Putamen (tissue), 1 donor: ENCODE results near the gene FCGR3B.
"Not testable (repeated sequence)": the region's sequence is repeated elsewhere in the genome, so short reads cannot be mapped to it uniquely, and the experiment has no call there.

Experiments
- DNase-seq: peaks from one replicate; pipeline ENCODE4 v3.0.0-alpha.2; 2016; ENCODE audit warnings: low spot score

Gene FCGR3B

DNA sequence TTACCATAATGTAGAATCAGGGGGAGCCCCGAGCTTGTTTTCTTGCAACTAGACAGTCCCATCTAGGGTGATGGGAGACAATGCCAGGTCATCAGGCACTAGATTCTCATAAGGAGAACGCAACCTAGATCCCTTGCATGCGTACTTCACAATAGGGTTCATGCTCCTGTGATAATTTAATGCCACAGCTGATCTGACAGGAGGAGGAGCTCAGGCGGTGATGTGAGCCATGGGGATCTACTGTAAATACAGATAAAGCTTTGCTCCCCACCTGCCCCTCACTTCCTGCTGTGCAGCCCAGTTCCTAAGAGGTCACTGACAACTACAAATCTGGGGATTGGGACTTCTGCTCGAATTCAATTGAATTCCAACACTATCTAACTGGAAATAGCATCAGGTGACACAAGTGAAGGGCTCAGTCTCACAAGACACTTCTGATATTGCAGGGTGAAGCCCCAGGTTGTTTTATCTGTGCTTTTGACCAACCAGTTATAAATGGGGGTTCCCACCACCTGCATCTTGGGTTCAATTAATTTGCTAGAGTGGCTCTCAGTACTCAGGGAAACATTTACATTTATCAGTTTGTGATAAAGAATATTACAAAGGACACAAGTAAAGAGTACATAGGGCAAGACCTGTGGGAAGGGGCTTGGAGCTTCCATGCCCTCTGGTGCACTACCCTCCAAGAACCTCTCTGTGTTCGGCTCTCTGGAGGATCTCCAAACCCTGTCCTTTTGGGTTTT lies 7.4 kb upstream of the FCGR3B start:
- not testable (repeated sequence) for DNase-seq

DNA sequence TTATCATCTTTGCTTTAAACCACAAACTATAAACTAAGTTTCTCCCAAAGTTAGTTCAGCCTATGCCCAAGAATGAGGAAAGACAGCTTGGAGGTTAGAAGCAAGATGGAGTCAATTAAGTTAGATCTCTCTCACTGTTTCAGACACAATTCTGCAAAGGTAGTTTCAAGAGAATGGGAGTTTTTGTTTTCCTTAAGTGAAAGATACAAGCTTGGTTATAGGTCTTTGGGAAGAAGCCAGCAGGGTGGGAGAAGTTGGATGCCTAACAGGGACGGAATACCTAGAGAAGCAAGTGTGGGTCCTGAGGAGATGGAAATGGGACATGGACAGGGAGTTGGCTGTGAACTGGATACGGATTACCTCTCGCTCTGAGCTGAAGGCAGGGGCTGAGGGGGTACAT lies 6.0 kb upstream of the FCGR3B start:
- DNase-seq, result not testable (repeated sequence)

DNA sequence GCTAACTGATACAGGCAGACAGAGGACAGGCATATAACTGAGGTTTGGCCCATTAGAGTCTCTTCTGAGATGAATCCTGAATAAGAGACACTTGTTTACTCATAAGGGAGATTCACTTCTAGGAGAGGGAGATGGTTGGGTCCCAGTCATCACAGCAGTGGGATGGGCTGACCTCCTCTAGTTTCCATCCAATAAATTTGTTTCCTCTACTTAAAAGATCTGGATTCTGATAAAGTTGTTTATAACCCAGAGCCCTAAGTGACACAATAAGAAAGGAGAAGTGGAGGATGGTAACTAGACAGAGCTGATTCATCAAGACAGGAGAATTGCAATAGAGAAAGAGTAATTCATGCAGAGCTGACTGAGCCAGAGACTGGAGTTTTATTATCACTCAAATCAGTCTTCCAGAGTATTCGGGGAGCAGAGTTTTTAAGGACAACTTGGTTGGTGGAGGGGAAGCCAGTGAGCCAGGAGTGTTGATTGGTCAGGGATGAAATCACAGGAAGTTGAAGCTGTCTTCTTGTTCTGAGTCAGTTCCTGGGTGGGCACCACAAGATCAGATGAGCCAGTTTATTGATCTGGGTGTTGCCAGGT lies 5.3 kb upstream of the FCGR3B start:
- DNase-seq, result not testable (repeated sequence)

DNA sequence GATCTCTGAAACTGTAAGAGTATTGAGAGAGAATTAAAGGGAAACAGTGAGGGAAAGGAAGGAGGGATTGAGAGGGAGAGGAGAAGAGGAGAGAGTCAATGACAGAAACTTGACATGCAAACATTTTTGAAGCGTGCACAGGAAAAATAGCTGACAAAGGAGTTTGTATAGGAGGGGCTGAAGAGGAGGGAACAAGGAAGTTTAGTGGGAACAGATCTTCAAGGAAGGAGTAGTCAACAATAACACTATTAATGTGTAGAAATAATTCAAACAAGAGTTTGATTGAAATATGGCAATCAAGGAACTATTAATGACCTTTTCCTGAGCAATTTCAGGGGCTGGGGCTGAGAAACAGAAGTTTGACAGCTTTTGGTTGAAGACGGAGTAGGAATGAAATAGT lies 4.0 kb upstream of the FCGR3B start:
- not testable (repeated sequence) for DNase-seq

DNA sequence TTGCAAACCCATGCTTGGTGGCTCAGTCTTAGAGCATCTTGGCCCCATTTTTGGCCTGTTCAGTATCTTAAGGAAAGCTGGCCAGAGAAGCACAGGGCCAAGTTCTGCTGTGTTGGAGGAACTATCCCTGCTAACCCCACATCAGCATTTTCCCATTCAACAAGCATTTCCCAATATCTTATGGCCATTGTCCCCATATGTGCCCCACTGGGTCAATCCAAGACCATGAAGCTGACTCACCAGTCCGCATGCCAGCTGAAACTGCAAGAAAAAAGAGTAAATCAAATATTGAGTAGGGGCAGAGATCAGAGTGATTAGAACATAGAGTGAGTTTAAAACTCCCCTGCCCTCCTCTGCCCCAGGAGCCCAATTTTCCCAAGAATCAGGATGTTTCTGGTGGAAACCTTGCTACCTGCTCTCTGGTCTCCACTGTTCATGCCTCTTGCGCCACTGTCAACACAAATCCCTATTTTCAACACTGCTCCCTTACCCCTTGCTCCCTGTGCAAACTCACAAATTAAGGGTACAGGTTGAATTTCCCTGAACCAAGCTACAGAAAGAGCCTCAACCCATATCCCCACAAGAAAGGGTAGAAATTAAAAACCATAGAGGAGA lies 741 bp downstream of the FCGR3B start:
- DNase-seq, result not testable (repeated sequence)

DNA sequence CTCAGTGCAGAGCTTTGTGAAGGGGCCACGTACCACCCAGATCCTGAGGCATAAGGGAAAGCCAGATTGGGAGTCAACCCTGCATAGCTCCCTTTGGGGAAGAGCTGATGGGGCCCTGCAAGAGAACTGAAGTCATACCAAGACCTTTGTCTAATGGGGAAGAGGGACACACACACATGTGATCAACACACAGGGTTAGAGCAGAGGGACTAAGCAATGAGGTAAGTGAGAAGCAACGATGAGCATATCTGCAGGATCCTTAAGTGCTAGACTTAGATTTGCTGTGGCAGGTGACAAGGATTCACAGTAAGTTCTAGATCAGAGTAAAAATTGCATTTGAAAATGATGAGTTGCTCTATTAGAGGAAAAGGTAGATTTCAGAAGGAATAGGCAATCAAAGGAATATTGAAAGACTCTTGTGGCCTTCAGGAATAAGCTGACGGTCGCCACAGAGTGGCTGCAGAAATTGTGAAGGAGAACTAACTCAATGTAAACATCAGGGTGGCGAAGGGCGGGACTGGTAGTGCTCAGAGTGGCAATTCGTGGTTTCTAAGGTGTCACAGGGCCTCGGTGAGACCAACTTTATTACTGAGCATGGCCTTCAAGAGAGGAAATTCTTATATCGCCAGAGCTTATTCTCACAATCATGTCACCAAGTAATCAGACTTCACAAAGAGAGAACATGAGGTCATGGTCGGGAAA lies 4.4 kb downstream of the FCGR3B start:
- DNase-seq, result not testable (repeated sequence)

DNA sequence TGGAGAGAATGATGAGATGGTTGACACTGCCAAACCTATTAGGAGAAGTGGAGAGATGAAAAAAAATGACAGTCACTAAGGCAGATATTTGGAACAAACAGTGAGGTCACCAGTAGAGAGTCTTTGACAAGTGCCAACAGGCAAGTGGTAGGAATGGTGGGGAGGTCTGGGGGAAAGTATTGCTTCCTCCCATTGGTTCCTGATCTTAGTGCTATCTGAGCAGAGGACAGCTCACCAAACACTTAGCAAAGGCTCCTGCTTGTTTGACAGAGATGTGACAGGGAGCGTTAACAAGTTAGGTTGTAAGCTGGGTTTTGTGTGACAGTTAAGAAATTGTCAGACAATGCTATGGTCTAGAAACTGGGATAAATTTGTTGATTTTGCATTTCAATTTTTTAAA lies 6.4 kb downstream of the FCGR3B start:
- DNase-seq, result not testable (repeated sequence)

DNA sequence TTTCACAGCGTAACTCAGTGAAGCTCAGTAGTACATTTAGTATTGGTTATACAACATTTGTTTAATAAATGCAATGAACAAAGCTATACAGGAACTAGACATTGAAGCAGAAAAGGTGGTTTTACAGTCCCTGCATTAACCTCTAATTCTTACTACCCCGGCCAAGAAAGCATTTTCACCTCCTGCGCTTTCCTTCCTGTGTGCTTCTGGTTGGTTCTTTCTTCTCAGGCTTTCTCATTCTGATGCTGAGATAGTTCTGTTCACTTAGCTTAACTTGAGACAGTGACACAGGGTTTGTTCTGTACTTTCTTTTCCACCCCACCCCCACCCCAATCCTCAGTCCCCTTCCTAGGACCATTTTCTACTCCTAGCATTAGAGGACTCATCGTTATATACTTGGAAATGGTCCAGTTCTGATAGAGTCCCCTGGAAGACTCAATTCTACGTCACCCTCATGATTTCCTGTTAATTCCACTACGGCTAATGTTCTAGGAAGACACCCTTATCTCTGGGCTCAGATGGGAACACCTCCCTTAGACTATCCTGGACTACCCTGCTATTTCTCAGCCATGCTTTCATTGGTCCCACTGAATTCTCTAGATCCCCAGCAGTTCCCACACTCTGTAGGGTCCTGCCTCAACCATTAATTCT lies 7.5 kb downstream of the FCGR3B start:
- not testable (repeated sequence) for DNase-seq

DNA sequence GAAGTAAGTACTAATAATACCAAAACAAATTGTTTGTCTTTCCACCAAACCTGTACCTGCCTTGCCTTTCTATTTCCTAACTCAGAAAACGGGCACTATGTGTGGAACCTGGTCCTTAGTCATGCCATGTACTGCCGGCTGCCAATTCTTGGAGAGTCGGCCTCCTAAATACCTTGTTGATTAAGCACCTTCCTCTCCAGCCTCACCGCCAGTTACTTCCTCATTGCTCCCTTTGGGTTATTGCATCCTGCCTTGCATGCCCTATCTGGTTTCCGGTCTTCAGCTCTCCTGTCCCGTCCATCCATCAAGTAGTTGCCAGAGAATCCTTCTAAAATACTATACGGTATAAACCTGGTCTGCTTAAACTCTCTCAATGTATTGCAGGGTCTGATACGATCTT lies 8.9 kb downstream of the FCGR3B start:
- not testable (repeated sequence) for DNase-seq

DNA sequence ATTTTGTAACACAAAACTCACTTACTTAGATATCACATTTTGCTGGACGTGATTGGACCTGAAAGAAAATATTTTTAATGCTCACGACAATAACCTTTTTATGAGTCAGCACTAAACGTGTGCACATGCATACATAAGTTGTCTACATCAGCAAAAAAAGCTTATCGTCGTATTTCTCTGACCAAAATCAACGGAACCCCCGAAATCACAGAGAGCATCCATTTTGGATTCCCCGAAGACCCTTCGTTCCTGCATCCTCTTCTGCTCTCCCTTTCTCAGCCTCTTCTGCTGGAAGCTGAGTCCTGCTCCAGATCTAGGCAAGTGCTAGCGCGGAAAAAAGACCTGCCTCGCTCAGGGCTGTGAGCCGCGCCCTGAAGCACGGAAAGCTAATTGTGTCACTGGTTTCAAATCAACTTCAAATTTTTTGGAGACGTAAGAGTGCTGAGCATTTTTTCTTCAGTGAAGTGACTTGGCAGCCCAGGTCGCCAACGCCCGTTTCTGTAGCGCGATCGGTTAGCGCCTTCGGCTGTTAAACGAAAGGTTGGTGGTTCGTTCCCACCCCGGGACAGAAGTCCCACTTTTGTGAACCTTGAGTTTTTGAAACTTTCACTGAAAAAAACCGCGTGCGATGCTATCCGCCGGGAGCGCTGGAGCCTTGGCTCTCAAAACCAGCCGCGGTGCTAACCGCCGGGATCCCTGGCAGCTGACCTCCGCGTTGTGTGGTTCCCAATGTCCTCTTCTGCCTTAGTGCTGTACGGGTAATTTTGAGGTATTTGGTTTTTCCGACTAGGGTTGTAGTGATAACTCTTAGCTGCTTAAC lies 9.6 kb downstream of the FCGR3B start:
- peak; percentile 84 for DNase-seq

DNA sequence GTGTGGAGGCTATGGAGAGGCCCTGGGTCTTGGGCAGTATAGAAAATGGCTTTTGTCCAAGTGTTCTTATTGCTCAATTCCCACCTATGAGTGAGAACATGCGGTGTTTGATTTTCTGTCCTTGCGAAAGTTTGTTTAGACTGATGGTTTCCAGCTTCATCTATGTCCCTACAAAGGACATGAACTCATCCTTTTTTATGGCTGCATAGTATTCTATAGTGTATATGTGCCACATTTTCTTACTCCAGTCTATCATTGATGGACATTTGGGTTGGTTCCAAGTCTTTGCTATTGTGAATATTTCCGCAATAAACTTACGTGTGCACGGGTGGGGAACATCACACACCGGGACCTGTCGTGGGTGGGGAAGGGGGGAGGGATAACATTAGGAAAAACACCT lies 10.6 kb downstream of the FCGR3B start:
- not testable (repeated sequence) for DNase-seq

DNA sequence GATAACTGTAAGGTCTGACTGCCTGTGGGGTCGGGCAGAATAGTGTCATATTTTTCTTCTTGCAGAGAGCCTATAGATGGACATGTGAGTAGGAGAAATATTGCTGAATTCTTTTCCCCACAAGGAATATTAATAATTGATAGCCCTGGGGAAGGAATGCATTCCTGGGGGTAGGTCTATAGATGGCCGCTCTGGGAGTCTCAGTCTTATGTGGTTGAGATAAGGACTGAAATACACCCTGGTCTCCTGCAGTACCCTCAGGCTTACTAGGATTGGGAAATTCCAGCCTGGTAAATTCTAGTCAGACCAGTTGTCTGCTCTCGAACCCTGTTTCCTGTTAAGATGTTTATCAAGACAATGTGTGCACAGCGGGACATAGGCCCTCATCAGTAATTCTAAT lies 12.5 kb downstream of the FCGR3B start:
- DNase-seq, result not testable (repeated sequence)

DNA sequence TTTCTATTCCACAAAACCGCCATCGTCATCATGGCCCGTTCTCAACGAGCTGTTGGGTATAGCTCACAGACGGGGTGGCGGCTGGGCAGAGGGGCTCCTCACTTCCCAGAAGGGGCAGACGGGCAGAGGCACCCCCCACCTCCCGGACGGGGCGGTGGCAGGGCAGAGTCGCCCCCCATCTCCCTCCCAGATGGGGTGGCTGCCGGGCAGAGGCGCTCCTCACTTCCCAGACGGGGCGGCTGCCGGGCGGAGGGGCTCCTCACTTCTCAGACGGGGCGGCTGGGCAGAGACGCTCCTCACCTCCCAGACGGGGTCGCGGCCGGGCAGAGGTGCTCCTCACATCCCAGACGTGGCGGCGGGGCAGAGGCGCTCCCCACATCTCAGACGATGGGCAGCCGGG lies 14.6 kb downstream of the FCGR3B start:
- DNase-seq, result not testable (repeated sequence)

DNA sequence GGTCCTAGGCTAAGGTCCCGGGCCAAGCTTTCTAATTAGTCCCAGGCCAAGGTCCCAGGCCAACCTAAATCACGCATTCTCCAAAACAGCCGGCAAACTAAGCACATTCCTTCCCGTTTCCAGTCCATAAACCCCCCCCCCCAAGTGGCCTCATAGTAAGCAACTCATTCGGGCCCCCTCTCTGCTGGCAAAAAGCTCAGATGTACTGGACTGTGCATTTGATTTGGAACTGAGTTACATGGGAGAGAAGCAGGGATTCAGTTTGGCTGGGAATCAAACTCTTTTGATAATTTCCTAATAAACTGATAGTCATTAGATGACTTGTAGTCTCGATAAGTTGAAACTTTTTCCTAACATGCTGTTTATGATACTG lies 17.8 kb downstream of the FCGR3B start:
- DNase-seq, result not testable (repeated sequence)

DNA sequence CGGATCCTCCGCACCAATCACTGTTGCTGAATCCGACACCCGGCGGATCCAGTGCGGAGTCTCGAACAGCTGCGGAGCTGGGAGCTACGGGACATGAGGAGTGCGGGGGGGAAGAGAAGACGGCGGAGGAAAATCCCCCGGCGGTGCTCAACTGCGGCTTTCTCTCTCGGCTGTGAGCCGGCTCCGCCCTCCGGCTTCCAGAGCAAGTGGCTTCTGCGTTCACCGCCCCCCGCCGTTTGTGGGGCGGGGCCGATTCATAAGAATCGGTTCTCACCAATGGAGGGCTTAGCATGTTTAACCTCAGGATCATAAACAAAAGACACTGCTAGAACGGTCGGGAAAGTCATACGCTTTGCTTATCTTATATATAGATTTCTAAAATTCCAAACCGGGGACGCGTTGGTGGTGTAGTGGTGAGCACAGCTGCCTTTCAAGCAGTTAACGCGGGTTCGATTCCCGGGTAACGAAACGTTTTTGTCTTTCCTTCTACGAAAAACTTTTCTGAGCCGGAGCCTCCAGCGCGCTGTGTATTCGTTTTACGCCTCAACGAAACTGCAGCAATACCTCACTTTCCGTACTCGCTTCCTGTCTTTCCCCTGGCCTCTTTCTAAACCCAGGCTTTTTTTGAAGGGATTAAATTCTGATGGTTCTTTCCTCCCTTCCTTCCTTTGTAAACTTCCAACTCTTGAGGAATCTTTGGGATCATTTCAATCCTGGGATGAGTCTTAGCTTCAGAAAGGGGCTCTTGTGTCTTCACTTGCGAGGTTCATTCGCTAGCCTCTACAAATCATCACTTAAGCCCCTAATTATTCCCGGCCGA lies 18.4 kb downstream of the FCGR3B start:
- DNase-seq, result peak; percentile 93

DNA sequence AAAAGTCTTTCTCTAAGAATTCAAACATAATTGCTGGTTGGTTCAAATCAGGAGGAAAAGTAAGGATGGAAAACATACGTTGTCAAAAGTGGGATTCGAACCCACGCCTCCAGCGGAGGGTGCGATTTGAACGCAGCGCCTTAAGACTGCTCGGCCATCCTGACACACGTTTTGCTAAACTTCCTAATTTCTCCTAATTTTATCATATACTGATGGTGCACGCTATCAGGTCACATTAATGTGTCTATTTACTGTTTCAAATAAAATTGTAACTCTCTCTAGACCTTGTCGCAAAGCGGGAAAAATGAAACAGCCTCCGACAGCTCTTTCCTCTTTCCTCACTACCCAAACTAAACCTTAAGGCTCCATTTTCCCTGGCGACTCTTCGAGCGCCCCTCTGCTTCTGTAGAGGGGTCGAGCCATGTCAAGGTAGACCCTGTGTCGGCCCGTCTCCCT lies 19.1 kb downstream of the FCGR3B start:
- DNase-seq, result not testable (repeated sequence)

DNA sequence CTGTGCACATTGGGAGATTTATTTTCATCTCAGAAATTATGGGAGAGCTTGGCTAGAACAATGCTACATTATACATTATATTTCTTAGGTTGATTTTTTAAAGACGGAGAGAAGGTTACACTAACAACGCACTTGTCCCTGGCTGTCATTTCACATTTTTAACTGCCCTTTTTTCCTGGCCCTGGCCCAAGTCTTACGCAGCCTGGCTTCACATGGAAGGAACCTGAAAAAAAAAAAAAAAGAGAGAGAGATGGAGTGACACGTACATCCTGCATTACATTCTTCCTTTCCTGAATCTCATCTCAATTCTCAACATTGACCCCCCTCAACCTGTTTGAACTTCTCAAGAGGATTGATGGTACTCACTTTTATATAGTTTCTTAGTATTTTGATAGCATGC lies 20.8 kb downstream of the FCGR3B start:
- DNase-seq, result not testable (repeated sequence)

DNA sequence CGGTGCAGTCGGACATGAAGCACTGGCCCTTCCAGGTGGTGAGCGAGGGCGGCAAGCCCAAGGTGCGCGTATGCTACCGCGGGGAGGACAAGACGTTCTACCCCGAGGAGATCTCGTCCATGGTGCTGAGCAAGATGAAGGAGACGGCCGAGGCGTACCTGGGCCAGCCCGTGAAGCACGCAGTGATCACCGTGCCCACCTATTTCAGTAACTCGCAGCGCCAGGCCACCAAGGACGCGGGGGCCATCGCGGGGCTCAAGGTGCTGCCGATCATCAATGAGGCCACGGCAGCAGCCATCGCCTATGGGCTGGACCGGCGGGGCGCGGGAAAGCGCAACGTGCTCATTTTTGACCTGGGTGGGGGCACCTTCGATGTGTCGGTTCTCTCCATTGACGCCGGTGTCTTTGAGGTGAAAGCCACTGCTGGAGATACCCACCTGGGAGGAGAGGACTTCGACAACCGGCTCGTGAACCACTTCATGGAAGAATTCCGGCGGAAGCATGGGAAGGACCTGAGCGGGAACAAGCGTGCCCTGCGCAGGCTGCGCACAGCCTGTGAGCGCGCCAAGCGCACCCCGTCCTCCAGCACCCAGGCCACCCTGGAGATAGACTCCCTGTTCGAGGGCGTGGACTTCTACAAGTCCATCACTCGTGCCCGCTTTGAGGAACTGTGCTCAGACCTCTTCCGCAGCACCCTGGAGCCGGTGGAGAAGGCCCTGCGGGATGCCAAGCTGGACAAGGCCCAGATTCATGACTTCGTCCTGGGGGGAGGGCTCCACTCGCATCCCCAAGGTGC lies 24.2 kb downstream of the FCGR3B start:
- not testable (repeated sequence) for DNase-seq

DNA sequence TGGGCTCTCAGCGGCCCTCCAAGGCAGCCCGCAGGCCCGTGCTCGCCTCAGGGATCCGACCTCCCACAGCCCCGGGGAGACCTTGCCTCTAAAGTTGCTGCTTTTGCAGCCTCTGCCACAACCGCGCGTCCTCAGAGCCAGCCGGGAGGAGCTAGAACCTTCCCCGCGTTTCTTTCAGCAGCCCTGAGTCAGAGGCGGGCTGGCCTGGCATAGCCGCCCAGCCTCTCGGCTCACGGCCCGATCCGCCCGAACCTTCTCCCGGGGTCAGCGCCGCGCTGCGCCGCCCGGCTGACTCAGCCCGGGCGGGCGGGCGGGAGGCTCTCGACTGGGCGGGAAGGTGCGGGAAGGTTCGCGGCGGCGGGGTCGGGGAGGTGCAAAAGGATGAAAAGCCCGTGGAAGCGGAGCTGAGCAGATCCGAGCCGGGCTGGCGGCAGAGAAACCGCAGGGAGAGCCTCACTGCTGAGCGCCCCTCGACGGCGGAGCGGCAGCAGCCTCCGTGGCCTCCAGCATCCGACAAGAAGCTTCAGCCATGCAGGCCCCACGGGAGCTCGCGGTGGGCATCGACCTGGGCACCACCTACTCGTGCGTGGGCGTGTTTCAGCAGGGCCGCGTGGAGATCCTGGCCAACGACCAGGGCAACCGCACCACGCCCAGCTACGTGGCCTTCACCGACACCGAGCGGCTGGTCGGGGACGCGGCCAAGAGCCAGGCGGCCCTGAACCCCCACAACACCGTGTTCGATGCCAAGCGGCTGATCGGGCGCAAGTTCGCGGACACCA lies 25.0 kb downstream of the FCGR3B start:
- DNase-seq, result not testable (repeated sequence)
